Spleen (tissue), 11 donors: Measurements from ENCODE around the gene SFXN5. TPM values are rescaled to one million over a fixed set of nuclear protein-coding genes. Genes with fewer than 3 reads are reported as not detected.

Experiments used
- DNase-seq: peaks from one replicate; pipeline ENCODE4 v3.0.0-alpha.2; 2020
- H3K27ac ChIP-seq, 8 donors: fragments of 200-600 bp; sonication (generic) in 7 of 8; 1 replicate in 4 of 8; 2 replicates in 4 of 8; pipeline versions ENCODE4 v1.5.0 to v1.8.0; 2016 to 2021; ENCODE audit warnings: inconsistent platforms in 4 of 8, mild to moderate bottlenecking in 4 of 8, moderate library complexity in 1 of 8
- H3K27me3 ChIP-seq, 7 donors: fragments of 200-600 bp; sonication (generic) in 6 of 7; replicated peaks in 1 of 7; 1 replicate in 4 of 7; 2 replicates in 3 of 7; pipeline versions ENCODE4 v1.5.0 to v1.8.0; 2016 to 2021; ENCODE audit warnings: inconsistent platforms in 3 of 7, mild to moderate bottlenecking in 1 of 7
- H3K36me3 ChIP-seq, 6 donors: fragments of 200-600 bp; sonication (generic) in 5 of 6; 1 replicate in 4 of 6; 2 replicates in 2 of 6; pipeline versions ENCODE4 v1.5.0 to v1.8.0; 2016 to 2021; ENCODE audit warnings: inconsistent platforms in 2 of 6
- H3K4me1 ChIP-seq, 6 donors: fragments of 200-600 bp; sonication (generic) in 5 of 6; 1 replicate in 3 of 6; 2 replicates in 3 of 6; pipeline versions ENCODE4 v1.5.0 to v1.8.0; 2016 to 2021; ENCODE audit warnings: inconsistent platforms in 3 of 6
- H3K4me3 ChIP-seq, 8 donors: fragments of 200-600 bp; sonication (generic) in 7 of 8; 1 replicate in 4 of 8; 2 replicates in 4 of 8; pipeline versions ENCODE4 v1.5.0 to v1.8.0; 2016 to 2021; ENCODE audit warnings: inconsistent platforms in 4 of 8, mild to moderate bottlenecking in 4 of 8, moderate library complexity in 2 of 8
- H3K9me3 ChIP-seq, 8 donors: fragments of 200-600 bp; sonication (generic) in 7 of 8; 1 replicate in 4 of 8; 2 replicates in 4 of 8; pipeline versions ENCODE4 v1.5.0 to v1.8.0; 2016 to 2021; ENCODE audit warnings: inconsistent platforms in 4 of 8
- CTCF ChIP-seq, 11 experiments: fragments of 200-600 bp in 7 of 11; fragments of 450-650 bp in 4 of 11; sonication (generic) in 4 of 11; IDR thresholded peaks in 8 of 11; conservative IDR thresholded peaks in 3 of 11; 1 replicate in 7 of 11; 2 replicates in 4 of 11; pipeline versions ENCODE4 v1.4.0 to v1.8.0; 2016 to 2021; ENCODE audit warnings: antibody characterized with exemption in 11 of 11, inconsistent platforms in 4 of 11, mild to moderate bottlenecking in 1 of 11
- POLR2A ChIP-seq, 3 donors: fragments of 450-650 bp; IDR thresholded peaks; one replicate each; pipeline ENCODE4 v1.5.1; 2017; ENCODE audit warnings: antibody characterized with exemption in 3 of 3, mild to moderate bottlenecking in 1 of 3
- POLR2AphosphoS5 ChIP-seq, 3 donors: sonication (generic); formaldehyde crosslinking; IDR thresholded peaks; one replicate each; pipeline ENCODE4 v1.5.1; 2017; ENCODE audit warnings: antibody characterized with exemption in 3 of 3
- WGBS, 5 donors: extraction: QIAGEN DNeasy Blood & Tissue Kit in 3 of 5; methylation state at CpG; one replicate each; pipeline versions ENCODE4 v1.1.5 to v1.1.7; 2013 to 2018; 5-methylcytosine and 5-hydroxymethylcytosine counted together
- intact Hi-C: fragments of 100-400 bp; cut with DNase I; formaldehyde crosslinking; loops from one replicate; pipeline ENCODE4 v1.15.0; 2023; ENCODE audit warnings: low total_unique reads
- polyA plus RNA-seq, 3 donors: library from polyadenylated mRNA; stranded (reverse); fragments of 200-250 nt; gene quantifications; one replicate each; pipeline ENCODE4 v1.2.1, GENCODE V29; 2013
- total RNA-seq, 7 donors: library from RNA; depleted of rRNA in 3 of 7; stranded (reverse); fragments of >200 nt in 3 of 7; fragmentation: NEBNext Ultra II Directional in 4 of 7; extraction: Animal tissue kit (Norgen Biotek cat#: 25700) in 4 of 7; gene quantifications; one replicate each; pipeline versions ENCODE4 v1.1.0 to v1.2.1, GENCODE V29; 2016 to 2021
- donor health status: healthy with polysubstance abuse.
- donor health status: DM: no; HTN: no; CAD: no; lungs with moderate emphysema.
- donor health status: DM: no; HTN: no; CAD: no.
- donor health status: Bipolar disorder and iron deficiency.
- donor health status: healthy.
- donor health status: DM: no; HTN: no; CAD: no.
- donor health status: DM: yes; HTN: yes; CAD: no.

Gene SFXN5
- total and polyA plus RNA-seq, 10 donors = 2.6 to 41.4 (median 22.9) TPM

- Histone ChIP-seq H3K4me1 (peaks cover 10 to 100% (median 57%) of the 10 kb centered on the region in 6 donors), H3K4me3 (no peak overlapping the region), H3K9me3 (no peaks in the 10 kb centered on the region), H3K27me3 (no peaks in the 10 kb centered on the region), H3K36me3 (no peaks in the 10 kb centered on the region), H3K27ac (peak overlapping the region in 5 of 8 donors; percentile 1 to 90 (median 89))
- no peak for DNase-seq
- WGBS, 5 donors = 51 to 85% (median 69%) methylated on average over 2 of the region's 2 CpGs
- no peak for TF ChIP-seq POLR2A (IDR thresholded peaks at IDR 0.05)
- peak; percentile 37 to 61 (median 42) for TF ChIP-seq POLR2AphosphoS5 (IDR thresholded peaks at IDR 0.05)
- TF ChIP-seq CTCF (IDR thresholded peaks at IDR 0.05 in 8 of 11, conservative IDR thresholded peaks at IDR 0.05 in 3 of 11) = no peak
- intact Hi-C loops = no loop called here
These were observed 31.6 kb upstream of the SFXN5 start for GRCh38 chr2:73103018-73103542.

- TF ChIP-seq CTCF (IDR thresholded peaks at IDR 0.05 in 8 of 11, conservative IDR thresholded peaks at IDR 0.05 in 3 of 11) = no peak
- no peak for TF ChIP-seq POLR2A (IDR thresholded peaks at IDR 0.05)
- no peak for TF ChIP-seq POLR2AphosphoS5 (IDR thresholded peaks at IDR 0.05)
- intact Hi-C loops = no loop called here
- Histone ChIP-seq H3K36me3 (no peaks in the 10 kb centered on the region), H3K4me3 (no peak overlapping the region), H3K27ac (peak overlapping the region in 3 of 8 donors; percentile 46 to 90 (median 89)), H3K9me3 (no peaks in the 10 kb centered on the region), H3K27me3 (no peaks in the 10 kb centered on the region), H3K4me1 (peaks cover 12 to 100% (median 55%) of the 10 kb centered on the region in 6 donors)
- 65 to 86% (median 80%) methylated on average over 12 of the region's 12 CpGs for WGBS, 5 donors
- DNase-seq = peak; percentile 66
These were observed 30.2 kb upstream of the SFXN5 start for GRCh38 chr2:73101626-73102256.

GRCh38 chr2:73100956-73101355, 29.4 kb upstream of the SFXN5 start:
- DNase-seq = peak; percentile 21
- 78 to 92% (median 90%) methylated on average over 4 of the region's 4 CpGs for WGBS, 5 donors
- H3K36me3 ChIP-seq = no peaks in the 10 kb centered on the region
- peak overlapping the region in 1 of 8 donors; percentile 11 for H3K27ac ChIP-seq
- intact Hi-C loops = no loop called here
- TF ChIP-seq POLR2A (IDR thresholded peaks at IDR 0.05) (no peak), POLR2AphosphoS5 (IDR thresholded peaks at IDR 0.05) (no peak), CTCF (IDR thresholded peaks at IDR 0.05 in 8 of 11, conservative IDR thresholded peaks at IDR 0.05 in 3 of 11) (no peak)
- no peak overlapping the region for H3K4me3 ChIP-seq
- no peaks in the 10 kb centered on the region for H3K27me3 ChIP-seq
- no peaks in the 10 kb centered on the region for H3K9me3 ChIP-seq
- peaks cover 11 to 100% (median 52%) of the 10 kb centered on the region in 6 donors for H3K4me1 ChIP-seq

- Histone ChIP-seq H3K4me3 (no peak overlapping the region), H3K4me1 (peaks cover 6 to 100% (median 52%) of the 10 kb centered on the region in 6 donors), H3K27ac (no peak overlapping the region), H3K27me3 (no peaks in the 10 kb centered on the region), H3K9me3 (no peaks in the 10 kb centered on the region), H3K36me3 (no peaks in the 10 kb centered on the region)
- TF ChIP-seq CTCF (IDR thresholded peaks at IDR 0.05 in 8 of 11, conservative IDR thresholded peaks at IDR 0.05 in 3 of 11) (no peak), POLR2A (IDR thresholded peaks at IDR 0.05) (no peak), POLR2AphosphoS5 (IDR thresholded peaks at IDR 0.05) (no peak)
- peak; percentile 56 for DNase-seq
- intact Hi-C loops = no loop called here
- WGBS, 5 donors = 81 to 91% (median 88%) methylated on average over 3 of the region's 3 CpGs
These were observed 28.0 kb upstream of the SFXN5 start for GRCh38 chr2:73099486-73099885.
